GM21515 (cell line): ENCODE data around the gene ZNF41.
"Not testable (repeated sequence)": the region's sequence is repeated elsewhere in the genome, so short reads cannot be mapped to it uniquely, and the experiment has no call there.

Experiments used
- ATAC-seq: cut with Tn5 transposase; IDR thresholded peaks from one replicate; pipeline ENCODE4 v1.9.1; 2021; ENCODE audit not compliant: unreplicated experiment

ZNF41 gene

GRCh38 chrX:47482512-47483305, at the start of gene ZNF41:
ZNF41 (minus strand) TSS chrX:47483222; CDS start chrX:47467481, 15,741 bp downstream.
- peak; percentile 84 for ATAC-seq

- no peak for ATAC-seq
These were observed 47.0 kb upstream of the ZNF41 start for GRCh38 chrX:47530049-47530448.

- no peak for ATAC-seq
These were observed 46.5 kb upstream of the ZNF41 start for GRCh38 chrX:47529548-47529947.

GRCh38 chrX:47523713-47524166, 40.7 kb upstream of the ZNF41 start:
- no peak for ATAC-seq

- peak; percentile 81 for ATAC-seq
These were observed 40.3 kb upstream of the ZNF41 start for GRCh38 chrX:47523297-47523696.

GRCh38 chrX:47518144-47518543, 35.1 kb upstream of the ZNF41 start:
- ATAC-seq, result no peak

- ATAC-seq, result no peak
These were observed 33.1 kb upstream of the ZNF41 start for GRCh38 chrX:47515941-47516665.

- ATAC-seq, result no peak
These were observed 31.7 kb upstream of the ZNF41 start for GRCh38 chrX:47514533-47515235.

GRCh38 chrX:47513034-47513965, 30.3 kb upstream of the ZNF41 start:
- not testable (repeated sequence) for ATAC-seq

GRCh38 chrX:47512383-47512782, 29.4 kb upstream of the ZNF41 start:
- not testable (repeated sequence) for ATAC-seq

- ATAC-seq, result no peak
These were observed 24.3 kb upstream of the ZNF41 start for GRCh38 chrX:47507153-47507867.

GRCh38 chrX:47503151-47503550, 20.1 kb upstream of the ZNF41 start:
- ATAC-seq, result no peak

GRCh38 chrX:47502316-47503125, 19.5 kb upstream of the ZNF41 start:
- no peak for ATAC-seq

GRCh38 chrX:47501226-47502074, 18.4 kb upstream of the ZNF41 start:
- no peak for ATAC-seq

GRCh38 chrX:47500554-47500953, 17.5 kb upstream of the ZNF41 start:
- no peak for ATAC-seq

GRCh38 chrX:47499293-47499692, 16.3 kb upstream of the ZNF41 start:
- no peak for ATAC-seq

- ATAC-seq, result no peak
These were observed 15.4 kb upstream of the ZNF41 start for GRCh38 chrX:47498411-47498810.

GRCh38 chrX:47497271-47497888, 14.4 kb upstream of the ZNF41 start:
- ATAC-seq, result no peak
